ENCODE results near the gene ST3GAL4.

The ST3GAL4 gene

GRCh38 chr11:126348806-126349582, 6.5 kb upstream of the ST3GAL4 start:
- no peak for TF ChIP-seq POLR2AphosphoS5 (IDR thresholded peaks at IDR 0.05; ENCODE audit: low read depth, low read length)
- no peak for TF ChIP-seq FOXP2 (optimal IDR thresholded peaks at IDR 0.05; ENCODE audit: borderline replicate concordance, extremely low read depth, extremely low read length, insufficient read depth)
- no peak for TF ChIP-seq TAF1 (IDR thresholded peaks at IDR 0.05; ENCODE audit: borderline replicate concordance, insufficient read depth, low read length)
- TF ChIP-seq, protein P1, sequence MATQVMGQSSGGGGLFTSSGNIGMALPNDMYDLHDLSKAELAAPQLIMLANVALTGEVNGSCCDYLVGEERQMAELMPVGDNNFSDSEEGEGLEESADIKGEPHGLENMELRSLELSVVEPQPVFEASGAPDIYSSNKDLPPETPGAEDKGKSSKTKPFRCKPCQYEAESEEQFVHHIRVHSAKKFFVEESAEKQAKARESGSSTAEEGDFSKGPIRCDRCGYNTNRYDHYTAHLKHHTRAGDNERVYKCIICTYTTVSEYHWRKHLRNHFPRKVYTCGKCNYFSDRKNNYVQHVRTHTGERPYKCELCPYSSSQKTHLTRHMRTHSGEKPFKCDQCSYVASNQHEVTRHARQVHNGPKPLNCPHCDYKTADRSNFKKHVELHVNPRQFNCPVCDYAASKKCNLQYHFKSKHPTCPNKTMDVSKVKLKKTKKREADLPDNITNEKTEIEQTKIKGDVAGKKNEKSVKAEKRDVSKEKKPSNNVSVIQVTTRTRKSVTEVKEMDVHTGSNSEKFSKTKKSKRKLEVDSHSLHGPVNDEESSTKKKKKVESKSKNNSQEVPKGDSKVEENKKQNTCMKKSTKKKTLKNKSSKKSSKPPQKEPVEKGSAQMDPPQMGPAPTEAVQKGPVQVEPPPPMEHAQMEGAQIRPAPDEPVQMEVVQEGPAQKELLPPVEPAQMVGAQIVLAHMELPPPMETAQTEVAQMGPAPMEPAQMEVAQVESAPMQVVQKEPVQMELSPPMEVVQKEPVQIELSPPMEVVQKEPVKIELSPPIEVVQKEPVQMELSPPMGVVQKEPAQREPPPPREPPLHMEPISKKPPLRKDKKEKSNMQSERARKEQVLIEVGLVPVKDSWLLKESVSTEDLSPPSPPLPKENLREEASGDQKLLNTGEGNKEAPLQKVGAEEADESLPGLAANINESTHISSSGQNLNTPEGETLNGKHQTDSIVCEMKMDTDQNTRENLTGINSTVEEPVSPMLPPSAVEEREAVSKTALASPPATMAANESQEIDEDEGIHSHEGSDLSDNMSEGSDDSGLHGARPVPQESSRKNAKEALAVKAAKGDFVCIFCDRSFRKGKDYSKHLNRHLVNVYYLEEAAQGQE (IDR thresholded peaks at IDR 0.05; ENCODE audit: insufficient read depth in 1 of 2, low read depth in 2 of 2, low read length in 2 of 2) = no peak
- TF ChIP-seq SIN3A (IDR thresholded peaks at IDR 0.05; ENCODE audit: borderline replicate concordance, insufficient read depth, low read length) = no peak

DNA sequence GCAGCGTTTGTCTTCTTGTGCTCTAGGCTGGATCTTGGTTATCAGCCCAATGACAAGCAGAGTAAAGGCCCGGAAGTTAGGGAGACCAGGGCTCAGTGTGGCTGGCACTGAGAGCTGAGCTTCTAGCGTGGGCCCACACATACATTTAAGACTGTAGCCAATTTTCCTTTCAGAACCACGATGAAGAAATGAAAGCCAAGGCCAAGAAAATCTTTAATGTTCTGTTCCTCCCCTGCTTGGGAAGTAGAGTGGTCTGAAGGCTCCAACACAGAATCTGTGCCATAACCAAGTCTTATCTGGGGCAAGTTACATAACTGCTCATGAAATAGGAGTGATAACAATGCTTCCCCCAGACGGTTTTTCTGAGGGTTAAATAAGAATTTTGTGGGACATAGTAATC, 4.7 kb upstream of the ST3GAL4 start:
- TF ChIP-seq SIN3A (IDR thresholded peaks at IDR 0.05; ENCODE audit: borderline replicate concordance, insufficient read depth, low read length) (no peak), FOXP2 (optimal IDR thresholded peaks at IDR 0.05; ENCODE audit: borderline replicate concordance, extremely low read depth, extremely low read length, insufficient read depth) (no peak), POLR2AphosphoS5 (IDR thresholded peaks at IDR 0.05; ENCODE audit: low read depth, low read length) (no peak), TAF1 (IDR thresholded peaks at IDR 0.05; ENCODE audit: borderline replicate concordance, insufficient read depth, low read length) (no peak)
- TF ChIP-seq, protein P1 (IDR thresholded peaks at IDR 0.05; ENCODE audit: insufficient read depth in 1 of 2, low read depth in 2 of 2, low read length in 2 of 2) = no peak

DNA sequence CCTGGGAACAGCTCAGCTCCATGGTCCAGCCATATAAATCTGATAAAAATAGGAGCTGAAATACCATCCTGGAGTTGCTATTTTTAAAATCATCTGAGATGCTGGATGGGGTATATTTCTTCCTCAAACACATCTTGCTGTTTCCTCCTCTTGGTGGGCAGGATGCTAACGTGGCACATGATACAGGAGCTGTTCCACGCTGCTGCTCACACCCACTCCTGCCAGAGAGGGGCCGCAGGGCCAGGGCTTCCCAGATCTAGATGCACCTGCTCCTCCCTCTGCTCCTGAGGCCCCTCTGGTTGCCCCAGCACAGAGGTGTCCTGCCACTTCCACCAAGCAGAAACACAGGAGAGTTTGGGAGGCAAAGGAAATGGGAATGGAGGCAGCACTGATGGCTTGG, 3.3 kb upstream of the ST3GAL4 start:
- no peak for TF ChIP-seq TAF1 (IDR thresholded peaks at IDR 0.05; ENCODE audit: borderline replicate concordance, insufficient read depth, low read length)
- TF ChIP-seq FOXP2 (optimal IDR thresholded peaks at IDR 0.05; ENCODE audit: borderline replicate concordance, extremely low read depth, extremely low read length, insufficient read depth) = no peak
- no peak for TF ChIP-seq SIN3A (IDR thresholded peaks at IDR 0.05; ENCODE audit: borderline replicate concordance, insufficient read depth, low read length)
- TF ChIP-seq, protein P1 (IDR thresholded peaks at IDR 0.05; ENCODE audit: insufficient read depth in 1 of 2, low read depth in 2 of 2, low read length in 2 of 2) = no peak
- no peak for TF ChIP-seq POLR2AphosphoS5 (IDR thresholded peaks at IDR 0.05; ENCODE audit: low read depth, low read length)

GRCh38 chr11:126352934-126353801, 2.3 kb upstream of the ST3GAL4 start:
- TF ChIP-seq POLR2AphosphoS5 (IDR thresholded peaks at IDR 0.05; ENCODE audit: low read depth, low read length) = no peak
- TF ChIP-seq TAF1 (IDR thresholded peaks at IDR 0.05; ENCODE audit: borderline replicate concordance, insufficient read depth, low read length) = no peak
- no peak for TF ChIP-seq SIN3A (IDR thresholded peaks at IDR 0.05; ENCODE audit: borderline replicate concordance, insufficient read depth, low read length)
- TF ChIP-seq, protein P1 (IDR thresholded peaks at IDR 0.05; ENCODE audit: insufficient read depth in 1 of 2, low read depth in 2 of 2, low read length in 2 of 2) = no peak

Data from PFSK-1 (cell line).